HepG2 (cell line): Measurements from ENCODE around the gene NDUFB4. TPM values are rescaled to one million over a fixed set of nuclear protein-coding genes. Genes with fewer than 3 reads are reported as not detected.

Experiments used
- ATAC-seq: fragments of 200-7000 bp; cut with Tn5 transposase; 3 replicates; pipeline ENCODE4 v1.9.1; 2020; ENCODE audit warnings: mild to moderate bottlenecking, moderate library complexity
- BruUV-seq: library from RNA; stranded (reverse); fragments of 400-500 nt; replicated peaks from 2 replicates; lab custom pipeline; 2021; lab: Mats Ljungman, UMichigan
- CTCF ChIA-PET: fragments of 300-600 bp; formaldehyde crosslinking; extraction: SDS; loops from one replicate; lab custom pipeline; 2021; ENCODE audit warnings: low total read pairs, inconsistent platforms, low intra/inter-chr PET ratio; lab: Yijun Ruan, JAX
- POLR2A ChIA-PET: fragments of 350-600 bp; sonication (Branson Sonifier 250); formaldehyde crosslinking; loops from one replicate; lab custom pipeline; 2020; ENCODE audit warnings: antibody characterized with exemption, inconsistent platforms; lab: Yijun Ruan, JAX
- DNase-seq: peaks from one replicate; pipeline ENCODE4 v3.0.0-alpha.2; 2015; ENCODE audit warnings: low spot score
- FAIRE-seq: peaks from 3 replicates; lab custom pipeline; 2011; peaks lifted over from hg19 to GRCh38; lab: Jason Lieb, UNC
- H2AFZ ChIP-seq: one replicate; pipeline ENCODE4 v1.6.1; 2011; ENCODE audit warnings: low read length, inconsistent platforms
- H3K27ac ChIP-seq: fragments of 300-600 bp; 3 replicates; pipeline ENCODE4 v1.8.0; 2011; ENCODE audit warnings: mixed run types, mild to moderate bottlenecking, mixed read lengths, low read length, inconsistent platforms; ENCODE audit not compliant: insufficient read depth; ENCODE audit errors: extremely low read length
- H3K27me3 ChIP-seq, 2 experiments: fragments of 200-600 bp in 1 of 2; 2 replicates in 1 of 2; 3 replicates in 1 of 2; pipeline versions ENCODE4 v1.6.0 to v1.8.0; 2011; ENCODE audit warnings: low read length in 2 of 2, mild to moderate bottlenecking in 2 of 2, moderate library complexity in 2 of 2, inconsistent platforms in 1 of 2; ENCODE audit not compliant: insufficient read depth in 2 of 2, control insufficient read depth in 1 of 2
- H3K36me3 ChIP-seq, 2 experiments: fragments of 200-600 bp in 1 of 2; replicated peaks in 1 of 2; 2 replicates in 1 of 2; 3 replicates in 1 of 2; pipeline versions ENCODE4 v1.5.1 to v1.8.0; 2011; ENCODE audit warnings: low read length in 2 of 2, inconsistent platforms in 1 of 2; ENCODE audit not compliant: insufficient read depth in 2 of 2, control insufficient read depth in 1 of 2
- H3K4me1 ChIP-seq: 2 replicates; pipeline ENCODE4 v1.5.1; 2012; ENCODE audit warnings: low read length, inconsistent platforms; ENCODE audit not compliant: insufficient read depth
- H3K4me2 ChIP-seq: 2 replicates; pipeline ENCODE4 v1.6.0; 2011; ENCODE audit warnings: low read depth, low read length, inconsistent platforms
- H3K4me3 ChIP-seq, 3 experiments: fragments of 200-600 bp in 1 of 3; sonication (generic), shearing (Covaris generic) in 1 of 3; replicated peaks in 1 of 3; 2 replicates each; pipeline ENCODE4 v1.5.1; 2011 to 2016; ENCODE audit warnings: low read length in 3 of 3, inconsistent platforms in 2 of 3, low read depth in 2 of 3, mild to moderate bottlenecking in 2 of 3, control low read depth in 1 of 3, mixed read lengths in 1 of 3; ENCODE audit not compliant: insufficient read depth in 1 of 3
- H3K79me2 ChIP-seq: one replicate; pipeline ENCODE4 v1.6.1; 2011; ENCODE audit warnings: low read length, inconsistent platforms; ENCODE audit not compliant: insufficient read depth
- H3K9ac ChIP-seq: 2 replicates; pipeline ENCODE4 v1.6.0; 2011; ENCODE audit warnings: mild to moderate bottlenecking, low read depth, low read length, inconsistent platforms; ENCODE audit not compliant: insufficient read depth
- H3K9me3 ChIP-seq: 2 replicates; pipeline ENCODE4 v1.5.1; 2012; ENCODE audit warnings: mild to moderate bottlenecking, low read length
- H4K20me1 ChIP-seq: 2 replicates; pipeline ENCODE4 v1.6.0; 2011; ENCODE audit warnings: inconsistent platforms, mild to moderate bottlenecking, low read length, moderate library complexity; ENCODE audit not compliant: insufficient read depth
- FOXA1 ChIP-seq, 2 experiments: fragments of 450-650 bp in 1 of 2; sonication (generic) in 1 of 2; formaldehyde crosslinking in 1 of 2; IDR thresholded peaks; 2 replicates each; pipeline versions ENCODE4 v1.4.0 to v1.6.1; 2016 to 2020; ENCODE audit warnings: missing genetic modification reagents in 1 of 2
- MTF1 ChIP-seq: sonication (generic); formaldehyde crosslinking; IDR thresholded peaks from 2 replicates; pipeline ENCODE4 v1.5.0; 2020; ENCODE audit warnings: missing genetic modification reagents
- PAF1 ChIP-seq: IDR thresholded peaks from 2 replicates; pipeline ENCODE4 v1.6.1; 2016; ENCODE audit warnings: missing genetic modification reagents, missing compliant biosample characterization
- POLR2AphosphoS5 ChIP-seq: IDR thresholded peaks from 2 replicates; pipeline ENCODE4 v1.6.1; 2012; ENCODE audit warnings: low read depth, low read length
- RAD21 ChIP-seq: fragments of 450-650 bp; formaldehyde crosslinking; IDR thresholded peaks from 2 replicates; pipeline ENCODE4 v1.5.0; 2020; ENCODE audit warnings: mild to moderate bottlenecking
- RBM22 ChIP-seq: fragments of 200-400 bp; formaldehyde crosslinking; optimal IDR thresholded peaks from 2 replicates; pipeline ENCODE3; 2017; ENCODE audit warnings: mild to moderate bottlenecking, low read length, moderate library complexity
- RELA ChIP-seq: sonication (generic); formaldehyde crosslinking; IDR thresholded peaks from 2 replicates; pipeline ENCODE4 v1.4.0; 2020; ENCODE audit warnings: missing genetic modification reagents
- ZNF124 ChIP-seq: sonication (generic); formaldehyde crosslinking; IDR thresholded peaks from 2 replicates; pipeline ENCODE4 v1.4.0; 2020; ENCODE audit warnings: missing genetic modification reagents
- ZNF230 ChIP-seq: sonication (generic); formaldehyde crosslinking; IDR thresholded peaks from 2 replicates; pipeline ENCODE4 v1.4.0; 2020; ENCODE audit warnings: mild to moderate bottlenecking, missing genetic modification reagents
- ZNF619 ChIP-seq: sonication (generic); formaldehyde crosslinking; IDR thresholded peaks from 2 replicates; pipeline ENCODE4 v1.4.0; 2020; ENCODE audit warnings: mild to moderate bottlenecking, missing genetic modification reagents
- ZSCAN29 ChIP-seq: sonication (generic); formaldehyde crosslinking; conservative IDR thresholded peaks from 2 replicates; pipeline ENCODE4 v1.4.0; 2020; ENCODE audit warnings: mild to moderate bottlenecking, missing genetic modification reagents
- WGBS: methylation state at CpG from one replicate; pipeline ENCODE4 v1.1.6; 2017; ENCODE audit warnings: low lambda C conversion rate; 5-methylcytosine and 5-hydroxymethylcytosine counted together
- in situ Hi-C: cut with HindIII; loops from 2 replicates; pipeline ENCODE4 v1.10.0; 2017; ENCODE audit warnings: low pct_unique_long_range_greater_than_20kb; ENCODE audit not compliant: extremely low pct_ligation_motif_present
- intact Hi-C: fragments of 100-400 bp; cut with micrococcal nuclease; formaldehyde crosslinking; loops from one replicate; pipeline ENCODE4 v1.10.0; 2022; ENCODE audit not compliant: unreplicated experiment
- polyA plus RNA-seq, 8 experiments: library from polyadenylated mRNA; depleted of rRNA in 3 of 8; stranded (reverse) in 7 of 8; unstranded in 1 of 8; fragments of >200 nt; fragmentation: Illumina TruSeq in 4 of 8; extraction: Trizol in 4 of 8; gene quantifications; 2 replicates each; pipeline versions ENCODE4 v1.2.1 to v1.2.3, GENCODE V29; 2011 to 2016; ENCODE audit warnings: low read depth in 4 of 8, missing spikeins in 1 of 8, mixed read lengths in 1 of 8; ENCODE audit not compliant: insufficient read depth in 1 of 8
- total RNA-seq, 5 experiments: library from RNA; depleted of rRNA; stranded (reverse); fragments of >200 nt; fragmentation: Illumina TruSeq; extraction: Trizol; gene quantifications; 2 replicates each; pipeline ENCODE4 v1.2.3, GENCODE V29; 2016; ENCODE audit warnings: low read depth in 1 of 5
- TF ChIP-seq, protein P1 (sequence below): sonication (generic); formaldehyde crosslinking; IDR thresholded peaks from 2 replicates; pipeline ENCODE4 v1.5.1; 2020; ENCODE audit warnings: missing genetic modification reagents, mild to moderate bottlenecking, borderline replicate concordance
- TF ChIP-seq, protein P2 (sequence below): sonication (generic); formaldehyde crosslinking; IDR thresholded peaks from 2 replicates; pipeline ENCODE4 v1.8.1; 2023; ENCODE audit warnings: mild to moderate bottlenecking, missing genetic modification reagents
- TF ChIP-seq, protein P3 (sequence below): sonication (generic); formaldehyde crosslinking; IDR thresholded peaks from 2 replicates; pipeline ENCODE4 v1.4.0; 2020; ENCODE audit warnings: missing genetic modification reagents

The NDUFB4 gene
- total and polyA plus RNA-seq, 2 of the 13 experiments (the other 11 are each of a cell fraction or from before 2014, with no cell fraction given) = 115 to 116 TPM

DNA sequence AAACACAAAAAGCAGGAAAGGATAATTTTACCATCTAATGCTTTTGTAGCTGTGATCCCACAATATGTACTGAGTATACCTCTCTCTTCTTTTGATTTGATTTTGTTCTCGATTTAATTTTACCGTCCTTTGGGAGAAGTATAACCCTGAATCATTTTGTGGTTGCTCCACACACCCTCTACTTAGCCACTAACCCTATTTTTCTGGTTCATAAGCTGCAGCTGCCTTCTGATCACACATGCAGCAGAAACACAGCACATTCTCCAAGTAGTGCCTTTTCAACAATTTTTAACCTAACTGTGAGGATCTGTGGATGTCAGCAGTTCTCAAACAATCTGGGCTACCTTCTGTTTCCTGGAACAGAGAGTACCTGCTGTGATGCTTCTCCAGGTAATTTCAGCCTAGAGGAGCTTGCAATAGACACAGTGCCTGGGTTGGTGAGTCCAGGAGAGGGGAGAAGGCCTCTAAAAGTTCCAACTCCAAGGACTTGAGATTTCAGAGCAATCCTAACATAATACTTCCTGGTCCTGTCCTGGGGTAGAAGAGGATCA lies 45.6 kb downstream of the NDUFB4 start:
- no peak overlapping the region for H3K9ac ChIP-seq
- no peak overlapping the region for H3K27ac ChIP-seq
- CTCF ChIA-PET = no interaction called here
- TF ChIP-seq RELA (CRISPR knock-in tag) (no peak), PAF1 (0 out of 2 replicates have a peak, but pooled peaks have one; percentile 23), ZNF124 (CRISPR knock-in tag) (no peak), MTF1 (CRISPR knock-in tag) (no peak), RAD21 (CRISPR knock-in tag) (no peak), POLR2AphosphoS5 (0 out of 2 replicates have a peak, but pooled peaks have one; percentile 24), ZNF230 (CRISPR knock-in tag) (no peak), ZSCAN29 (CRISPR knock-in tag) (no peak), FOXA1 (IDR thresholded peaks at IDR 0.05) (no peak), FOXA1 (CRISPR knock-in tag; IDR thresholded peaks at IDR 0.05) (no peak), RBM22 (peak; percentile 81), ZNF619 (CRISPR knock-in tag) (no peak)
- TF ChIP-seq, protein P1, sequence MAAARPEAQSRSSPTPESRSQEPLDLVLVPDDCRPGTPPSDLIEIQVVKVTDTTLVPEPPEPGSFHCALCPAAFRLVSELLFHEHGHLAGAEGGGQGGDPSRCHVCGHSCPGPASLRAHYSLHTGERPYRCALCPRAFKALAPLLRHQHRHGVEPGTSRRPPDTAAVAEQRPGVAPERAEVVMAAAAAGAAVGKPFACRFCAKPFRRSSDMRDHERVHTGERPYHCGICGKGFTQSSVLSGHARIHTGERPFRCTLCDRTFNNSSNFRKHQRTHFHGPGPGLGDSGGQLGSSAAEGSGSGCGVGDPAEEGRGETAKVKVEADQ (CRISPR knock-in tag) = no peak
- TF ChIP-seq, protein P2, sequence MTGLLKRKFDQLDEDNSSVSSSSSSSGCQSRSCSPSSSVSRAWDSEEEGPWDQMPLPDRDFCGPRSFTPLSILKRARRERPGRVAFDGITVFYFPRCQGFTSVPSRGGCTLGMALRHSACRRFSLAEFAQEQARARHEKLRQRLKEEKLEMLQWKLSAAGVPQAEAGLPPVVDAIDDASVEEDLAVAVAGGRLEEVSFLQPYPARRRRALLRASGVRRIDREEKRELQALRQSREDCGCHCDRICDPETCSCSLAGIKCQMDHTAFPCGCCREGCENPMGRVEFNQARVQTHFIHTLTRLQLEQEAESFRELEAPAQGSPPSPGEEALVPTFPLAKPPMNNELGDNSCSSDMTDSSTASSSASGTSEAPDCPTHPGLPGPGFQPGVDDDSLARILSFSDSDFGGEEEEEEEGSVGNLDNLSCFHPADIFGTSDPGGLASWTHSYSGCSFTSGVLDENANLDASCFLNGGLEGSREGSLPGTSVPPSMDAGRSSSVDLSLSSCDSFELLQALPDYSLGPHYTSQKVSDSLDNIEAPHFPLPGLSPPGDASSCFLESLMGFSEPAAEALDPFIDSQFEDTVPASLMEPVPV (CRISPR knock-in tag) = no peak
- TF ChIP-seq, protein P3, sequence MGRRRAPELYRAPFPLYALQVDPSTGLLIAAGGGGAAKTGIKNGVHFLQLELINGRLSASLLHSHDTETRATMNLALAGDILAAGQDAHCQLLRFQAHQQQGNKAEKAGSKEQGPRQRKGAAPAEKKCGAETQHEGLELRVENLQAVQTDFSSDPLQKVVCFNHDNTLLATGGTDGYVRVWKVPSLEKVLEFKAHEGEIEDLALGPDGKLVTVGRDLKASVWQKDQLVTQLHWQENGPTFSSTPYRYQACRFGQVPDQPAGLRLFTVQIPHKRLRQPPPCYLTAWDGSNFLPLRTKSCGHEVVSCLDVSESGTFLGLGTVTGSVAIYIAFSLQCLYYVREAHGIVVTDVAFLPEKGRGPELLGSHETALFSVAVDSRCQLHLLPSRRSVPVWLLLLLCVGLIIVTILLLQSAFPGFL (CRISPR knock-in tag) = no peak
- no peak for ATAC-seq
- POLR2A ChIA-PET = interaction anchor here (1.0 kb wide), 1 partner anchor 45 kb away, joined by 4 read pairs; the partner anchor contains the start of gene NDUFB4
- WGBS = 97% methylated on average over 2 of the region's 2 CpGs
- H2AFZ ChIP-seq = no peak overlapping the region
- intact Hi-C loops = no loop called here
- no peaks in the 10 kb centered on the region for H3K27me3 ChIP-seq
- H4K20me1 ChIP-seq = no peaks in the 10 kb centered on the region
- peaks cover 45 to 83% of the 10 kb centered on the region in 2 experiments for H3K36me3 ChIP-seq
- no peaks in the 10 kb centered on the region for H3K9me3 ChIP-seq
- DNase-seq = no peak
- no peak overlapping the region for H3K4me3 ChIP-seq
- no TSS peak for BruUV-seq
- H3K4me1 ChIP-seq = no peaks in the 10 kb centered on the region
- FAIRE-seq = no peak
- in situ Hi-C loops = no loop called here
- no peak overlapping the region for H3K4me2 ChIP-seq
- H3K79me2 ChIP-seq = no peaks in the 10 kb centered on the region
